Measurements from ENCODE around the gene EIF2S3B.
"Not testable (repeated sequence)": the region's sequence is repeated elsewhere in the genome, so short reads cannot be mapped to it uniquely, and the experiment has no call there.

The EIF2S3B gene

DNA sequence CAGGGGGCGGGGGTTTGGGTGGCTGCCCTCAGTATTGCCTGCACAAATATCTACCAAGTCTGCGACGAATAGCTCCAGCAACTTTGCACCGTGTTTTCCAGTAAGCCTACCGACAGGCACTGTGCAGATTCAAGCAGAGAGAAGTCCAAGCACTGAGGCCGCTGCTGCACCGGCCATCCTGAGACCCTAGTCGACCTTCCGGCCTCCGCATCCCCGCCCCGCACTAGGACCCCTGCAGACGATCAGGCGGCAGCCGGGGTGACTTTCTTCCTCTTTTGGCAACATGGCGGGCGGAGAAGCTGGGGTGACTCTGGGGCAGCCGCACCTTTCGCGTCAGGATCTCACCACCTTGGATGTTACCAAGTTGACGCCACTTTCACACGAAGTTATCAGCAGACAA lies at the start of gene EIF2S3B:
Gene EIF2S3B, plus strand, starts transcription at position 271 of the 400 bp plus-strand sequence. Its CDS starts 13 bp downstream, at position 284.
- no peak for DNase-seq (ENCODE audit: low read depth in 3 of 3)

DNA sequence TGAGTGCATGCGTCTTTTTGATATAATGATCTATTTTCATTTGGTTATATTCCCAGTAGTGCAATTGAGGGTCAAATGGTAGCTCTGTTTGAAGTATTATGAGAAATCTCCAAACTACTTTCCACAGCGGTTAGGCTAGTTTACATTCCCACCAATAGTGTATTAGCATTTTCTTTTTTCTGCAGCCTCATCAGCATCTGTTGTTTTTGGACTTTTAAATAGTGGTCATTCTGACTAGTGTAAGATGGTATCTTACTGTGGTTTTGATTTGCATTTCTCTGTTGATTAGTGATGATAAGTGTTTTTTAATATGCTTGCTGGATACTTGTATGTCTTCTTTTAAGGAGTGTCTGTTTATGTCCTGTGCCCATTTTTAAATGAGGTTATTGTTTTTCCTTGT lies 48.8 kb upstream of the EIF2S3B start:
- DNase-seq (ENCODE audit: low read depth in 3 of 3) = no peak

DNA sequence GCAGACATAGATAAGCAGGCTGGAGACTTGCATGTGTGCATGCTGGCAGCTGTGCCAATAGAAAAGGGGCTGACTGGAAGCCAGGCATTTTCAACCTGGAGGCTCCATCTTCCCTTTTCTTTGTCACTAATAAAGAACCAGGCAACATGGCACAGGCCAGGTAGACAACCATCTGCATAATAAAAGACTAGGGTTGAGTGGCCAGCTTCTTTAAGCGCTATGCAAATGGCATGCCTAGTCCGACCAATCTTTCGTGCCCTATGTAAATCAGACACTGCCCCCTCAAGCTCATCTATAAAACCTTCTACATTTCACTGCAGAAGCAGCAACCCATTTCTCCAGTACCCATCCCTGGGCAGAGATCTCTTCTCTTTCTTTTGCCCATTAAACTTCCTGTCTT lies 47.9 kb upstream of the EIF2S3B start:
- no peak for DNase-seq (ENCODE audit: low read depth in 3 of 3)

DNA sequence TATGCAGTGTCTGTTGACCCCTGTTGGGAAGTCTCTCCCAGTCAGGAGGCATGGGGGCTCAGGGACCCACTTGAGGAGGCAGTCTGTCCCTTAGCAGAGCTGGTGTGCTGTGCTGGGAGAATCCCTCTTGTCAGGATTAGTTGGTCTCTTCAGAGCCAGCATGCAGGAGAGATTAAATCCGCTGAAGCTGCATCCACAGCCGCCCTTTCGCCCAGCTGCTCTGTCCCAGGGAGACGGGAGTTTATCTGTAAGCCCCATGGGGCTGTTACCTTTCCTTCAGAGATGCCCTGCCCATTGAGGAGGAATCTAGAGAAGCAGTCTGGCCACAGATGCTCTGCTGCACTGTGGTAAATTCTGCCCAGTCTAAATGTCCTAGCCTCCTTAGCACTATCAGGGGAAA lies 39.4 kb upstream of the EIF2S3B start:
- DNase-seq (ENCODE audit: low read depth in 3 of 3) = no peak

DNA sequence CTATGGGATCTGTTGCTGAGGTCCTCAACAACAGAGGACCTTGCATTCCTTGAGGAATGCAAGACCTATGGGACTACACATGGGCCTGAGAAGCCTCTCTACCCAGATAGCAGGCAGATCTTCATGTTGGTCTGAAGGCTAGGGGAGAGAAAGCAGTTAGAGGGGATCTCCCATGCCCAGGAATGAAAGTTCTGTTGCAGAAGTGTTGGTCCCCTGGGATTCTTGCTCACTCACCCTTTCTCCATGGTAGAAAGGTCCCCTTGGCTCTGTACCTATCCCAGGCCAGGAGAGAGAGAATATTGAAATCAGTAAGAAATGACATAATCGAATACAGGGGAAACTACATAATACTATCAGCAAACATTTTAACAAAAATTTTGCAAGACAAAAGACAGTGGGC lies 36.0 kb upstream of the EIF2S3B start:
- no peak for DNase-seq (ENCODE audit: low read depth in 3 of 3)

DNA sequence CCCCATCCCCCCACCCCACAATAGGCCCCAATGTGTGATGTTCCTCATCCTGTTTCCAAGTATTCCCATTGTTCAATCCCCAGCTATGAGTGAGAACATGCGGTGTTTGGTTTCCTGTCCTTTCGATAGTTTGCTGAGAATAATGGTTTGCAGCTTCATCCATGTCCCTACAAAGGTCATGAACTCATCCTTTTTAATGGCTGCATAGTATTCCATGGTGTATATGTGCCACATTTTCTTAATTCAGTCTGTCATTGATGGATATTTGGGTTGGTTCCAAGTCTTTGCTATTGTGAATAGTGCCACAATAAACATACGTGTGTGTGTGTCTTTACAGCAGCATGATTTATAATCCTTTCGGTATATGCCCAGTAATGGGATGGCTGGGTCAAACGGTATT lies 32.9 kb upstream of the EIF2S3B start:
- DNase-seq (ENCODE audit: low read depth in 3 of 3) = not testable (repeated sequence)

DNA sequence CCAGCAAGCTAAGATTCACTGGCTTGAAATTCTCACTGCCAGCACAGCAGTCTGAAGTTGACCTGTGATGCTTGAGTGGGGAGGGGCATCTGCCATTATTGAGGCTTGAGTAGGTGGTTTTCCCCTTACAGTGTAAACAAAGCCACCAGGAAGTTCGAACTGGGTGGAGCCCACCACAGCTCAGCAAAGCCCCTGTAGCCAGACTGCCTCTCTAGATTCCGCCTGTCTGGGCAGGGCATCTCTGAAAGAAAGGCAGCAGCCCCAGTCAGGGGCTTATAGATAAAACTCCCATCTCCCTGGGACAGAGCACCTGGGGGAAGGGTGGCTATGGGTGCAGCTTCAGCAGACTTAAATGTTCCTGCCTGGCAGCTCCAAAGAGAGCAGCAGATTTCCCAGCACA lies 23.8 kb upstream of the EIF2S3B start:
- DNase-seq (ENCODE audit: low read depth in 3 of 3) = not testable (repeated sequence)

DNA sequence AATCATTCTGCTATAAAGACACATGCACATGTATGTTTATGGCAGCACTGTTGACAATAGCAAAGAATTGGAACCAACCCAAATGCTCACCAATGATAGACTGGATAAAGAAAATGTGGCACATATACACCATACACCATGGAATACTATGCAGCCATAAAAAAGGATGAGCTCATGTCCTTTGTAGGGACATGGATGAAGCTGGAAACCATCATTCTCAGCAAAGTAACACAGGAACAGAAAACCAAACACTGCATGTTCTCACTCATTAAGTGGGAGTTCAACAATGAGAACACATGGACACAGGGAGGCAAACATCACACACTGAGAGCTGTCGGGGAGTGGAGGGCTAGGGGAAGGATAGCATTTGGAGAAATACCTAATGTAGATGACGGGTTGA lies 18.4 kb upstream of the EIF2S3B start:
- DNase-seq (ENCODE audit: low read depth in 3 of 3) = not testable (repeated sequence)

DNA sequence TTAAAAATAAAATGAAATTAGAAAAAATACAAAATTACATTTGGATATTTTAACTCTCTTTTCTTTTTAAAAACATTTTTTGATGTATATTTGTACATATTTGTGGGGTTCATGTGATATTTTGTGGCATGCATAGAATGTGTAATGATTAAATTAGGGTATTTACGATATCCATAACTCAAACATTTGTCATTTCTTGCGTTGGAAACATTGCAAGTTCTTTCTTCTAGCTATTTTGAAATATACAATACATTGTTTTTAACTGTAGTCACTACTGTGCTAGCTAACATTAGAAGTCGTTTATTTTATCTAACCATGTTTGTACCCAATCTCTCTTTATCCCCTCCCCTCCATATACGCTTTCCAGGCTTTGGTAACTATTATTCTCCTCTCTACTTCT lies 13.9 kb upstream of the EIF2S3B start:
- no peak for DNase-seq (ENCODE audit: low read depth in 3 of 3)

DNA sequence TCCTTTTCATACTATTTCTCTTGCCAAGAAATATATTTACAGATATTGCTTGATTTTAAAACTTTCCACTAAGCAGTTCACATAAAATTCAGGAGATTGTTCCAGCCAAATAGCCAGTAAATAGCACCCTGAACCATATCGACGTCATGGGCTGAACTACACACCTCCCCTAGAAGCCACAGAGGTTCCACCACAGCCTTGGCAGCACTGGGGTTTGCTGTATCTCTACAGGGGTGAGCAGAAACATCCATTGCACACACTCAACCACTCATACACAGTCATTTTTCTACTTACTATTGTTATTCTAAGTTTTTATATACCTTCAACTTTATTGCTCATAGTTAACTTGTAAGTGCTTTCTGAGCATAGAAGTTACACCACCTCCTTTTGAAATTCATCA lies 8.1 kb upstream of the EIF2S3B start:
- DNase-seq (ENCODE audit: low read depth in 3 of 3) = no peak

DNA sequence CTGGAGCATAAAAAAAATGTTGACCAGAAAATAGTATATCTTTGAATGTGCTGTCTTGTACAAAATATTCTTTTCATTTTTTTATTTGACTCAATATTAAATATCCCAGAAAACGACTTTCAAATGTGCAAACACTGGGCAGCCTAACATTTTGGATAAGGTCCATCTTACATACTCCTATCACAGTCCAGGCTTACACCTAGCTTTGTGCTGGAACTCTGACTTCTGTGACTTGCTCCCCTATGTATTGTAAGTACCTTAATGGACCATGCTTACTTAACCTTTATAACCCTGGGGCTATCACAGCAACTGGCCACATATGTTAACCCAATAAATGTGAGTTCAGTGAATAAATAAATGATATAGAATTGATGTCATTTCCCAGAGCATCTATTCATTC lies 7.6 kb upstream of the EIF2S3B start:
- DNase-seq (ENCODE audit: low read depth in 3 of 3) = no peak

DNA sequence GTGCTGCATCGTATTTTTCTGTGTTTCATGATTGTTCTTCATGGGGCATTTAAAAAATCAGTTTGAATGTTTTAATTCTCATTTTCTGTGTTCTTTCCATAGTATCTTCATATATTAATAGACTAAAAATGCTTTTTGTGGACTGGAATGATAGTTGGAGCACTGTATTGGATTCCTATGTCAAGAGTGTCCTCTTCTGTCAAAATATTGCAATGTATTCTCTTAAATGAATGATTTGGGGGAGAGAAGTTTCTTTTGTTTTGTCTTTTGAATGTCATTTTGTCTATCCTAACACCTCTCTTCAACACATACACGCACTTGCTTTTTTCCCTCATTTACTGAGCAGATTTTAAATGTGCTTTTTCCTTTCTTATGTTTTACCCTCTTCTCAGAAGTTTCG lies 4.7 kb upstream of the EIF2S3B start:
- DNase-seq (ENCODE audit: low read depth in 3 of 3) = no peak

DNA sequence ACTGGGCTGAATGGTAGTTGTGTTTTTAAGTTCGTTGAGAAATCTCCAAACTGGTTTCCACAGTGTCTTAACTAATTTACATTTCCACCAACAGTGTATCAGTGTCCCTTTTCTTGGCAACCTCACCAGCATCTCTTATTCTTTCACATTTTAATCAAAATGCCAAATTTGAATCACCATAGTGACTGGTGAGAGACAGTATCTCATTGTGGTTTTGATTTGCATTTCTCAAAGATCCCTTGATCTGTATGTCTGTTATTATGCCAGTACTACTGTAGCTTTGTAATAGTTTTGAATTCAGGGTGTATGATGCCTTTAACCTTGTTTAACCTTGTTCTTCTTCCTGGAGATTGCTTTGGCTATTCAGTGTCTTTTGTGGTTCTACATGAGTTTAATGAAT lies 2.2 kb upstream of the EIF2S3B start:
- DNase-seq (ENCODE audit: low read depth in 3 of 3) = no peak

DNA sequence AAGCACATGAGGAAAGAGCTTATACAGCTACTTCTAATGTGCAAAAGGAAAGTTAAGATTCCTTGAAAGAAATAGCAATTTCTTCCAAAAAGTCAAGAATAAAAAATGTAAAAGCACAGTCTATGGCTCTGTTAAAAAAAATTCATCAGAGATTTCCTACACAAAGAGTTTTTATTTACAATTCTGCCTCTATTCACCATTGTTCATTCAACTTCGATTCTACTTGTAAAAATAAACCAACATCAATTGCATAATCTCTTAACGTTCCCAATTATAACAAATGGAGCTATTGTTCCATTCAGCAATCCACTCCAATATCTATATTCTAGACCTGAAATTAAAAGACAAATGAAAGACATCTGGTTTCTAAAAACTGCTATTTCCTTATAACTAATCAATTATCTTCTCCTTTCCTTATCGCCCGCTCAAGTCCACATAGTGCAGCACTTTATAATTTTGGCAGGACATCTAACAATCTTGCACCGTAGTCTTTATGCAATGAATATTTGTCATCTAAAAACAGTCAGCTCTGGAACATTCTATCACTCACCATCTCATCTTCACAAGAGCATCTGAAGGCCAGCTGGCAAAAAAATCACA lies 6.2 kb downstream of the EIF2S3B start:
- DNase-seq (ENCODE audit: low read depth in 3 of 3) = no peak

DNA sequence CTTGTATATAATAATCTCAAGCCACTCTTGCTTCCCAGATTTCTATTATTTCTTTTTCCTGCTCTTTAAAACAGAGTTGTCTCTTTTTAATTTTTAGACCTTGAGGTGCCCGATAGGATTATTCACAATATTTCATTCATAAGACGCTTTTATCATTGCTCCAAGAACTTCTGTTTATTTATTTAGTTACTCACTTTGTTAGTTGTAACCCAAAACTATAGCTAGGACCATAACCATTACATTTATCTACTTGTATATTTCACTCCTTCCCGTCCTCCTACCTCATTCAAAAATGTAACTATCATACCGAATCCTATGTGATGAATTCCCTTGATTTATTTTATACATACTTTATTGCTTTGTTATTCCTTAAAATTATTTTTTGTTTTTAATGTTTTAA lies 7.1 kb downstream of the EIF2S3B start:
- no peak for DNase-seq (ENCODE audit: low read depth in 3 of 3)

DNA sequence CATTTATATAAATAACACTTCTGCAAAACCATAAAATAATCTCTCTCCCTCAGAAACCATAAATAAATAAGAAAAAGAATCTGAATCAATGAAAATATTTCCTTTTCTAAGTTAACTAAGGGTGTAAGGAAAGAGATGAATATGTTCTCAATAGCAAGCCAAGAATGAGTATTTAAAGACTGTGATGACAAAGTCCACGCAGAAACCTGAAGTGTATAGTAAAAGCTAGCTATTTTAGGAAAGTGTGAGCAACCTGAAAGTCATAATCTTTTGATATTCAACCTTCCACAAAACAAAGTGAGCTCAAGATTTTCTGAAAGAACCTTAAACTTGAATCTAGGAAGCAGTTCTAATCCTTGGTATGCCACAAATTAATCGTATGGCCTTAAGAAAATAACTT lies 15.9 kb downstream of the EIF2S3B start:
- DNase-seq (ENCODE audit: low read depth in 3 of 3) = no peak

DNA sequence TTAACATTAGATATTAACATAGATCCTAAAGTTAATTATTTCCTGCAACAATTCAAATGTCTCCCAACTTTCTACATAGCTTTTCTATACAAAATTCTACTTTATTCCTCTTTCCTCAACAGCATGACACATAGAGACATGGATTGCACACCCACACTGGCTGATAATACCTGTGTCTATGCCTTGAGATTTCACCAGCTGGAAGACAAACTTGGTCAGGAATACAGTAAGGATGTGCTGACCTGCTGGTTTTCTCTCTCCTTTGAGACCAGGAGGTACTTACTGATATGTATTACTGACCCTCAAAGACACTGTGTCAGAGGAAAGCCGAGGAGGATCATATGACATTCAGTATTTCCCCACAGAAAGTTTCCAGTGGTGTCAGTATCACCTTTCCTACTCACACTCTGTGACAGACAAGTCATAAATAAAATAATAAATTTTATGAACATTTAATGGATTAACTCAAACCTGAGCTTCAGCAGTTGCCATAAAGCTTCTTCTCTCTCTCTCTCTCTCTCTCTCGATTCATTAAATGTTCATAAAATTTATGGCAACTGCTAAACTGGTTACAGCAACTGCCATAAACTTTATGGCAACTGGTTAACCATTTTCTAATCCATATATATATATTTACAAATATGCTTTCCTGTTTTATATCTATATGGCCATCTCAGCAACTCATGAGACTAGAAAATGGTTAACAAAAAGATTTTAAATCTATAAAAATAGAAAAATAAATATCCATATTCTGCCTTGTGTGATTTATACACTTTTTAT lies 22.7 kb downstream of the EIF2S3B start:
- DNase-seq (ENCODE audit: low read depth in 3 of 3) = no peak

DNA sequence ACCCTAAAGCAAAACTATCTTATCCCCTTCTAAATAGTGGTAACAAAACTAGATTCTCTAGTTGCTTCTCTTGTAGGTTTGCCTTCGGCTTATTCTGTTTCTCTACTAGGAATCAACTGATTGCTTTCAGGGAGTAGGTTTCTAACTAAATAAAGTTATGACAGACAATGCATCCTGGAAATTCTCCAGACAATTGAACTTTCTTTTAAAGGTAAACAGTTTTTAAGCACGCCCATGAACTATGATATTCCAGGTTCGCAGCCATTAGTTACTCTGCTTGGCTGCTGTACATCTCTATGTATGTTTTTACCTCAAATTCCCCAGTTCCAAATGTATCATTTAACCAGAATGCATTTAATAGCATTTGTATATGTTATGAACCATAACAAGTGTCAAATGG lies 23.9 kb downstream of the EIF2S3B start:
- DNase-seq (ENCODE audit: low read depth in 3 of 3) = no peak

DNA sequence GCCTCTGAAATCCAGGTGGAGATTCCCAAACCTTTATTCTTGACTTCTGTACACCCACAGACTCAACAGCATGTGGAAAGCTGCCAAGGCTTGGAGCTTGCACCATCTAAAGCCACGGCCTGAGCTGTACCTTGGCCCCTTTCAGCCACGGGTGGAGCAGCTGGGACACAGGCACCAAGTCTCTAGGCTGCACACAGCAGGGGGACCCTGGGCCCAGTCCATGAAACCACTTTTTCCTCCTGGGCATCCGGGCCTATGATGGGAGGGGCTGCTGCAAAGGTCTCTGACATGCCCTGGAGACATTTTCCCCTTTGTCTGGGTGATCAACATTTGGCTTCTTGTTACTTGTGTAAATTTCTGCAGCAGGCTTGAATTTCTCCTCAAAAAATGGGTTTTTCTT lies 32.0 kb downstream of the EIF2S3B start:
- no peak for DNase-seq (ENCODE audit: low read depth in 3 of 3)

DNA sequence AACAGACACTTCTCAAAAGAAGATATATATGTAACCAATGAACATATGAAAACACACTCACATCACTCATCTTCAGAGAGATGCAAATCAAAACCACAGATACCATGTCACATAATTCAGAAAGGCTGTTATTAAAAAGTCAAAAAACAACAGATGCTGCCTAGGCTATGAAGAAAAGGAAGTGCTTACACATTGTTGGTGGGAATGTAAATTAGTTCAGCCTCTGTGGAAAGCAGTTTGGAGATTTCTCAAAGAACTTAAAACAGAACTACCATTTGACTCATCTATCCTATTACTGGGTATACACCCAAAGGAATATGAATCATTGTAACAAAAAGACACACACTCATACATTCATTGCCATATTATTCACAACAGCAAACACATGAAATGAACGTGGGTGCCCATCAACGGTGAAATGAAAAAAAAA lies 35.1 kb downstream of the EIF2S3B start:
- DNase-seq (ENCODE audit: low read depth in 3 of 3) = no peak

DNA sequence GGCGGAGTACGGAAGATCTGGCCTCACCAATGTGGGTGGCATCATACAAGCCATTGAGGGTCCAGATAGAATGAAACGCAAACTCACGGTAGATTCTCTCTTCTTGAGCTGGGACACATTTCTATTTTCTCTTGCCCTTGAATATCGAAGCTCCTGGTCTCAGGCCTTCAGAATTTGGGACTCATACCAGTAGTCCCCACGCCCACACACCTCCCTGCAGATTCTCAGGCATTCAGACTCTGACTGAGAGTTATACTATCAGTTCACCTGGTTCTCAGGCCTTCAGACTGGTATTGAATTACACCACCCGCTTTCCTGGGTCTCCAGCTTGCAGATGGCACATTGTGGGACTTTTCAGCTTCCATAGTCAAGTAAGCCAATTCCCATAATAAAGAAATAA lies 37.8 kb downstream of the EIF2S3B start:
- no peak for DNase-seq (ENCODE audit: low read depth in 3 of 3)

DNA sequence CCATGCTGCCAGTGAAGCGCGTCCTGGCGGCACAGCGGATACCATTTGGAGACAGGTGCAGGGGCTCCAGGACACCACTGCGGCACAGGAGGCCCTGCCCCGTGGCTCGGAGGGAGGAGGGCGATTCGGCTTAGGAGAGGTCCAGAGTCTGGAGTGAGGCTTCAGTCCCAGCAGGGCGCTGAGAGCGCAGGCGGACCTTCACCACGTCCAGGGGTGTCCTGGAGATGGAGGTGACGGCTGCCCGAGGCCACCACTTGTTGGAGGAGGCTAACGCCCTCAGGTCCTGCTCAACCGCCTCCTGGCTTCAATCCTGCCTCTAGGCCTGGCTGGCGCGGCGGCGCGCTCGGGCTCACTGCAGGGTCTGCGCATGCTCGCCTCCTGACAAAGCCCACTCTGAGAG lies 45.7 kb downstream of the EIF2S3B start:
- no peak for DNase-seq (ENCODE audit: low read depth in 3 of 3)

DNA sequence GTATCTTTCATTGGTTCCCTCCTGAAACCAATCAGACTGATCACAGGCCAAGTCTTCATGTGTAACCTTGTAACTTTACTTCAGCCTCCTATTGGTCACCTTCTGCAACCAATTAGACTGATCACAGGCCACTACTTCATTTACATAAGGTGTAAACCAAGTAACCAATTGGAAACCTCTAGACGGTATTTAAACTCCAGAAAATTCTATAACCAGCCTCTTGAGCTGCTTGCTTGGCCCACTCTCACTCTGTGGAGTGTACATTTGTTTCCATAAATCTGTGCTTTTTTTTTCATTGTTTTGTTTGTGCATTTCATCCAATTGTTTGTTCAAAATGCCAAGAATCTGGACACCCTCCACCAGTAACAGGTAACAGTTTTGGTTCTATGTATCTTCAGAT lies 47.5 kb downstream of the EIF2S3B start:
- DNase-seq (ENCODE audit: low read depth in 3 of 3) = no peak

Measured in stimulated activated CD4-positive, alpha-beta T cell treated with anti-CD3 and anti-CD28 coated beads, TNF-alpha, amount 100 ng/mL, for 4 hours (primary cell).